Hepatocyte (in vitro differentiated cells): Measurements from ENCODE around the gene CELSR2. TPM values are rescaled to one million over a fixed set of nuclear protein-coding genes. Genes with fewer than 3 reads are reported as not detected.

Experiments used
- DNase-seq: peaks from one replicate; pipeline ENCODE4 v3.0.0-alpha.2; 2016; ENCODE audit warnings: low spot score
- H2AFZ ChIP-seq: fragments of 200-600 bp; sonication (generic); 2 replicates; pipeline ENCODE4 v1.6.0; 2016; ENCODE audit warnings: antibody characterized with exemption, mild to moderate bottlenecking
- H3K27ac ChIP-seq: fragments of 200-600 bp; sonication (generic); 2 replicates; pipeline ENCODE4 v1.5.1; 2016; ENCODE audit warnings: mild to moderate bottlenecking
- H3K27me3 ChIP-seq: fragments of 200-600 bp; sonication (generic); 2 replicates; pipeline ENCODE4 v1.6.1; 2016
- H3K36me3 ChIP-seq: fragments of 200-600 bp; sonication (generic); replicated peaks from 2 replicates; pipeline ENCODE4 v1.5.1; 2016; ENCODE audit warnings: low read depth; ENCODE audit not compliant: insufficient read depth
- H3K4me1 ChIP-seq: fragments of 200-600 bp; sonication (generic); 2 replicates; pipeline ENCODE4 v1.5.1; 2016; ENCODE audit warnings: mild to moderate bottlenecking, moderate library complexity; ENCODE audit not compliant: insufficient read depth
- H3K4me2 ChIP-seq: fragments of 200-600 bp; sonication (generic); 2 replicates; pipeline ENCODE4 v1.6.0; 2016
- H3K4me3 ChIP-seq: fragments of 200-600 bp; sonication (generic); 2 replicates; pipeline ENCODE4 v1.5.1; 2016; ENCODE audit warnings: mild to moderate bottlenecking
- H3K79me2 ChIP-seq: fragments of 200-600 bp; sonication (generic); 2 replicates; pipeline ENCODE4 v1.6.0; 2017; ENCODE audit warnings: mild to moderate bottlenecking
- H3K9me2 ChIP-seq: fragments of 200-600 bp; sonication (generic); replicated peaks from 2 replicates; pipeline ENCODE4 v1.6.0; 2017; ENCODE audit warnings: mild to moderate bottlenecking; ENCODE audit not compliant: insufficient read depth
- H3K9me3 ChIP-seq: fragments of 200-600 bp; sonication (generic); 2 replicates; pipeline ENCODE4 v1.5.1; 2016; ENCODE audit warnings: low read depth, mild to moderate bottlenecking
- H4K20me1 ChIP-seq: fragments of 200-600 bp; sonication (generic); 2 replicates; pipeline ENCODE4 v1.6.0; 2016; ENCODE audit warnings: mild to moderate bottlenecking; ENCODE audit not compliant: insufficient read depth, poor library complexity, severe bottlenecking
- EZH2 ChIP-seq: fragments of 200-600 bp; sonication (generic); IDR thresholded peaks from 2 replicates; pipeline ENCODE4 v1.6.1; 2016; ENCODE audit warnings: antibody characterized with exemption, mild to moderate bottlenecking, borderline replicate concordance
- EZH2phosphoT487 ChIP-seq: fragments of 200-600 bp; sonication (generic); IDR thresholded peaks from one replicate; pipeline ENCODE4 v1.6.1; 2018; ENCODE audit warnings: antibody characterized with exemption, mild to moderate bottlenecking, low read depth, moderate library complexity; ENCODE audit not compliant: unreplicated experiment, severe bottlenecking
- WGBS: methylation state at CpG from one replicate; pipeline ENCODE4 v1.1.6; 2016; ENCODE audit warnings: low lambda C conversion rate; ENCODE audit errors: missing lambda C conversion rate; 5-methylcytosine and 5-hydroxymethylcytosine counted together
- polyA plus RNA-seq: library from polyadenylated mRNA; unstranded; fragments of >200 nt; fragmentation: Nextera tagmentation; extraction: Ambion mirVana; gene quantifications from 2 replicates; pipeline ENCODE4 v1.2.1, GENCODE V29; 2016
- total RNA-seq: library from RNA; depleted of rRNA; stranded (reverse); fragments of >200 nt; gene quantifications from 2 replicates; pipeline ENCODE4 v1.2.3, GENCODE V29; 2014
- TF ChIP-seq, protein P1 (sequence below): fragments of 200-600 bp; sonication (generic); IDR thresholded peaks from 2 replicates; pipeline ENCODE4 v1.5.1; 2016; ENCODE audit warnings: antibody characterized with exemption, mild to moderate bottlenecking; ENCODE audit not compliant: poor library complexity

Gene CELSR2
- total and polyA plus RNA-seq, 2 experiments from 2014 or later, result 3.3 to 3.7 TPM

DNA sequence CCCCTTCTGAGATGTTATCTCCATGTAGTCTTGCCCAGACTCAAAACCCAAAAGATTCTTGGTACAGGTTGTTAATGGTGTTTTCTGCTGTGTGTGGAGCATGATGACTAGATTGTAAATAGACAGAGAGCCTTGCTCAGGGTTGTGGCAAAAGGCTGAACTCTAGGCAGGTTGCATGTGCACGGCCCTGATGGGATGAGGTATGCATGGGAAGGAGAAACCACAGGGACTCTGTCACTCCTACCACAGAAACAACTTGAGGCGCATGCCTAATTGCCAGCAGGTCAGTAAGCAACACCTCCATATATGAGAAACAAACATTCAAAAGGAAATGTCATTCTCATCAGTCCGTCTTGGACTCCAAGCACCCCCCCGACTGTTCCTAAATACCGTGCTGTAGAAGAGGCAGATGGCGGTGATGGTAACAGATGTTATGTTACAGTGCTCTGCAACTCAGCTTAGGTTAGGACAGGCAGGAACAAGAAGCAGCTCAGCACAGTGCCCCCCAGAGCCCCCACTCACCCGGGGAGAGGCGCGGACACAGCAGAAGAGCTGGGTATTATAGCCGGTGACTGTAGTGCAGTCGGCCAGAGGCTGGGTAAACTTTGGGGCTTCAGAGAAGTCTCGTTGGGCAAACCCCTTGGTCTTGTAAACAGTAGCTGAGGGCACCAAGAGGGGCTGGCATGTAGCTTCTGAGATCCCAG, 46.5 kb downstream of the CELSR2 start:
- Histone ChIP-seq H2AFZ (no peak overlapping the region), H3K4me2 (no peak overlapping the region), H3K9me2 (no peaks in the 10 kb centered on the region), H3K4me3 (no peak overlapping the region), H3K27ac (no peak overlapping the region), H3K27me3 (no peaks in the 10 kb centered on the region), H3K9me3 (no peaks in the 10 kb centered on the region), H4K20me1 (no peaks in the 10 kb centered on the region), H3K79me2 (no peaks in the 10 kb centered on the region), H3K4me1 (peaks cover 16% of the 10 kb centered on the region), H3K36me3 (no peaks in the 10 kb centered on the region)
- TF ChIP-seq EZH2, result no peak
- TF ChIP-seq EZH2phosphoT487, result no peak
- TF ChIP-seq, protein P1, sequence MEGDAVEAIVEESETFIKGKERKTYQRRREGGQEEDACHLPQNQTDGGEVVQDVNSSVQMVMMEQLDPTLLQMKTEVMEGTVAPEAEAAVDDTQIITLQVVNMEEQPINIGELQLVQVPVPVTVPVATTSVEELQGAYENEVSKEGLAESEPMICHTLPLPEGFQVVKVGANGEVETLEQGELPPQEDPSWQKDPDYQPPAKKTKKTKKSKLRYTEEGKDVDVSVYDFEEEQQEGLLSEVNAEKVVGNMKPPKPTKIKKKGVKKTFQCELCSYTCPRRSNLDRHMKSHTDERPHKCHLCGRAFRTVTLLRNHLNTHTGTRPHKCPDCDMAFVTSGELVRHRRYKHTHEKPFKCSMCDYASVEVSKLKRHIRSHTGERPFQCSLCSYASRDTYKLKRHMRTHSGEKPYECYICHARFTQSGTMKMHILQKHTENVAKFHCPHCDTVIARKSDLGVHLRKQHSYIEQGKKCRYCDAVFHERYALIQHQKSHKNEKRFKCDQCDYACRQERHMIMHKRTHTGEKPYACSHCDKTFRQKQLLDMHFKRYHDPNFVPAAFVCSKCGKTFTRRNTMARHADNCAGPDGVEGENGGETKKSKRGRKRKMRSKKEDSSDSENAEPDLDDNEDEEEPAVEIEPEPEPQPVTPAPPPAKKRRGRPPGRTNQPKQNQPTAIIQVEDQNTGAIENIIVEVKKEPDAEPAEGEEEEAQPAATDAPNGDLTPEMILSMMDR, result no peak
- no peak for DNase-seq
- WGBS, result 84% methylated on average over 12 of the region's 12 CpGs

DNA sequence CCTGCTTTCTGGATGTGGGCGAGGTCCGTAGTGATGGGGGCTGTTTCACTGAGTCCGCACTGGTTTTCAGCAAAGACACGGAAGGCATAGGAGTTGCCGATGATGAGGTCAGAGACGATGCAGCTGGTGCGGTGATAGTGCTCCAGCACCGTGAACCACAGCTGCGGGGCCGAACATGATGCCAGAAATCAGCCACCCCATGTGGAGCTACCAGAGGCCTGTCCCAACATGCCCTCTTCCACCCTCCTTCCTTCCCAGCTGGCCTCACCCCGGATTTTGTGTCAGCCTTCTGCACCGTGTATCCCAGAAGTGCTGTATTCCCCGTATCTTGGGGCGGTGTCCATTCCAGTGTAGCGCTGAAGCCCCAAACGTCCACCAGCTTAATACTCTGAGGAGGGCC, 47.4 kb downstream of the CELSR2 start:
- 97% methylated on average over 16 of the region's 16 CpGs for WGBS
- Histone ChIP-seq H3K27me3 (no peaks in the 10 kb centered on the region), H2AFZ (no peak overlapping the region), H3K4me2 (no peak overlapping the region), H3K9me3 (no peaks in the 10 kb centered on the region), H4K20me1 (no peaks in the 10 kb centered on the region), H3K27ac (no peak overlapping the region), H3K4me3 (no peak overlapping the region), H3K4me1 (peaks cover 16% of the 10 kb centered on the region), H3K79me2 (no peaks in the 10 kb centered on the region), H3K9me2 (no peaks in the 10 kb centered on the region), H3K36me3 (no peaks in the 10 kb centered on the region)
- TF ChIP-seq, protein P1, result no peak
- TF ChIP-seq EZH2, result no peak
- TF ChIP-seq EZH2phosphoT487, result no peak
- no peak for DNase-seq

DNA sequence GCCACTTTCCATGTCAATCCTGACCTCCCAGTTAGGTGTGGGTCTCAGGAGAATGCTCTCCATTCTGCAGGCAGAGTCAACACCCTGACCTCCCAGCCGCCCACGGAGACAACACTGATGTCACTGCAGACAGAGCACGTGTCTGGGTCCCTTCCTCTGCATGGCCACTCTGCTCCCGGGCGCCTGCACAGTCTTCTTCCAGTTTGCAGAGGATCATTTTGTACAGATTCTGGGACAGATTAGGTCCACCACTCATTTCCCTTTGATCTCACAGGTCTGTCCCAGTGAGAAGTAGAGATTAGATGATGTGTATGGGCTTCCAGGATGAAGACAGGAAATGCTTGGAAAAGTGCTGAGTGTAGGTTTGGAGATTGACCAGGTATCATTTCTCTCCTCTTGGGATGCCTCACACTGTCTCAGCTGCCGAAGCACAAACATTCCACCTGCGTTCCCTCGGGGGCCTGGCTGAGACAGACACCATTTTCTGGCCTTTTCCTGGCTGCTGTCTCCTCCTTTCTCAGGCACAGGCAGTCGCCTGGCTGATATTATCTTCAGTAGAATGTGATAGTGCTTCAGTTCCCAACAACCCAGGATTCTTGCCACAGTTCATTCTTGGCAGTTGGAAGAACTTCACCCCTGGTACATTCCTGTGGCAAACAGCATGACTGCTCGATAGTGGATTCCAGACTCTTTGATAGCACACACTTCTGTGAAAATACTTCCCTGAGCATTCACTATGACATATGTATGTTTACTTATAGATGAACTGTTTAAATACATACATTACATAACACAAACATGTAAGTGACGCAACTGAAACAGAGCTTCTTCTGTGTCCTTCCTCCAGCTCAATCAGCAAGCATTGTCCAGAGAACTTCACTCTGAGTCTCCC, 49.6 kb downstream of the CELSR2 start:
- H3K9me3 ChIP-seq, result no peaks in the 10 kb centered on the region
- H3K9me2 ChIP-seq, result no peaks in the 10 kb centered on the region
- no peaks in the 10 kb centered on the region for H3K79me2 ChIP-seq
- peaks cover 16% of the 10 kb centered on the region for H3K4me1 ChIP-seq
- no peaks in the 10 kb centered on the region for H3K36me3 ChIP-seq
- peak; percentile 35 for DNase-seq
- TF ChIP-seq EZH2 (no peak), EZH2phosphoT487 (no peak)
- TF ChIP-seq, protein P1, result no peak
- H3K27me3 ChIP-seq, result no peaks in the 10 kb centered on the region
- H4K20me1 ChIP-seq, result no peaks in the 10 kb centered on the region
- no peak overlapping the region for H3K4me3 ChIP-seq
- peak overlapping the region; percentile 56 for H3K27ac ChIP-seq
- no peak overlapping the region for H2AFZ ChIP-seq
- WGBS, result 27% methylated on average over 11 of the region's 11 CpGs
- peak overlapping the region; percentile 9 for H3K4me2 ChIP-seq
